HL-60 (cell line): Measurements from ENCODE around the gene ADH7.
"Not testable (repeated sequence)": the region's sequence is repeated elsewhere in the genome, so short reads cannot be mapped to it uniquely, and the experiment has no call there.

ENCODE experiments used
- DNase-seq, 2 experiments: peaks; one replicate each; pipeline ENCODE4 v3.0.0-alpha.2; 2010 to 2020; ENCODE audit warnings: low read depth in 1 of 2, low spot score in 1 of 2
- H3K27ac ChIP-seq: fragments of 250-450 bp; sonication (Bioruptor Pico); replicated peaks from 2 replicates; pipeline ENCODE4 v1.5.1; 2020; ENCODE audit warnings: mild to moderate bottlenecking, moderate library complexity
- H3K27me3 ChIP-seq: fragments of 250-450 bp; sonication (Bioruptor Pico); 2 replicates; pipeline ENCODE4 v1.5.1; 2021; ENCODE audit warnings: mild to moderate bottlenecking, moderate library complexity; ENCODE audit not compliant: insufficient read depth, poor library complexity, severe bottlenecking
- H3K4me3 ChIP-seq: replicated peaks from 2 replicates; pipeline ENCODE4 v1.5.1; 2011; ENCODE audit warnings: mild to moderate bottlenecking, control low read depth, low read length; ENCODE audit not compliant: insufficient read depth
- CTCF ChIP-seq: IDR thresholded peaks from one replicate; pipeline ENCODE4 v1.5.1; 2011; ENCODE audit warnings: low read length, control low read depth, inconsistent platforms; ENCODE audit not compliant: insufficient read depth
- GABPA ChIP-seq: IDR thresholded peaks from 2 replicates; pipeline ENCODE4 v1.6.1; 2012; ENCODE audit warnings: low read depth
- POLR2AphosphoS5 ChIP-seq: IDR thresholded peaks from 2 replicates; pipeline ENCODE4 v1.6.1; 2012; ENCODE audit warnings: low read depth
- SPI1 ChIP-seq: IDR thresholded peaks from 2 replicates; pipeline ENCODE4 v1.6.1; 2012; ENCODE audit warnings: low read depth, mild to moderate bottlenecking, borderline replicate concordance
- TF ChIP-seq, protein P1 (sequence below): IDR thresholded peaks from 2 replicates; pipeline ENCODE4 v1.6.1; 2012; ENCODE audit warnings: low read depth; ENCODE audit not compliant: insufficient replicate concordance

Gene ADH7

DNA sequence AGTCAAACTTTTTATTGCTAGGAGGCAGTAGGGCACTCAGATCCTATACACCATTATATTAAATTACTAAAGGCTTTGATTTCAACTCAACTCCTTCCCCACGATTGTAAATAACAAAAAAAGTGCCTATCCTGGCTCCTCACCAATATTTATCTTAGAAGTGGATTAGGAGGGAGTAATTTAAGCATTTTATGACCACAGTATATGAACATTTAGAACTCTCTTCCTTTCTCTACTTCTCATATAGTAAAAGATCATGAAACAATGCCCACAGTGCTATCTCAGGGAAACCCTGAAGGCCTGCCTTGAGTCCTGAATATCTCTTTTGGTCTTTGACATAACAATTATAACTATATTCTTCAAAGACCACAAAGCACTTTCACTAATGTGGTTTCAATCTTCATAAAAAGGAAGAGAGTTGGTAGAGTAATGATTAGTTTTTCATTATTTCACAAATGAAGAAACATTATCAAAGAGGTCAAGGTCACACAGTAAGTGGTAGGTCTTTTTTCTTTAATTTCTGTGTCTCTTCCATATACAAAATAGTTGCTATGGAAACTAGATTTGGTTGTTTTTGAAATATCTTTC, 53.5 kb downstream of the ADH7 start:
- TF ChIP-seq POLR2AphosphoS5, result no peak
- TF ChIP-seq CTCF, result no peak
- TF ChIP-seq GABPA, result no peak
- no peak for TF ChIP-seq SPI1
- no peak overlapping the region for H3K27ac ChIP-seq
- DNase-seq, result no peak
- no peak overlapping the region for H3K4me3 ChIP-seq
- H3K27me3 ChIP-seq, result no peaks in the 10 kb centered on the region

- DNase-seq, result no peak
- TF ChIP-seq CTCF (no peak), SPI1 (no peak), POLR2AphosphoS5 (no peak), GABPA (no peak)
- TF ChIP-seq, protein P1, sequence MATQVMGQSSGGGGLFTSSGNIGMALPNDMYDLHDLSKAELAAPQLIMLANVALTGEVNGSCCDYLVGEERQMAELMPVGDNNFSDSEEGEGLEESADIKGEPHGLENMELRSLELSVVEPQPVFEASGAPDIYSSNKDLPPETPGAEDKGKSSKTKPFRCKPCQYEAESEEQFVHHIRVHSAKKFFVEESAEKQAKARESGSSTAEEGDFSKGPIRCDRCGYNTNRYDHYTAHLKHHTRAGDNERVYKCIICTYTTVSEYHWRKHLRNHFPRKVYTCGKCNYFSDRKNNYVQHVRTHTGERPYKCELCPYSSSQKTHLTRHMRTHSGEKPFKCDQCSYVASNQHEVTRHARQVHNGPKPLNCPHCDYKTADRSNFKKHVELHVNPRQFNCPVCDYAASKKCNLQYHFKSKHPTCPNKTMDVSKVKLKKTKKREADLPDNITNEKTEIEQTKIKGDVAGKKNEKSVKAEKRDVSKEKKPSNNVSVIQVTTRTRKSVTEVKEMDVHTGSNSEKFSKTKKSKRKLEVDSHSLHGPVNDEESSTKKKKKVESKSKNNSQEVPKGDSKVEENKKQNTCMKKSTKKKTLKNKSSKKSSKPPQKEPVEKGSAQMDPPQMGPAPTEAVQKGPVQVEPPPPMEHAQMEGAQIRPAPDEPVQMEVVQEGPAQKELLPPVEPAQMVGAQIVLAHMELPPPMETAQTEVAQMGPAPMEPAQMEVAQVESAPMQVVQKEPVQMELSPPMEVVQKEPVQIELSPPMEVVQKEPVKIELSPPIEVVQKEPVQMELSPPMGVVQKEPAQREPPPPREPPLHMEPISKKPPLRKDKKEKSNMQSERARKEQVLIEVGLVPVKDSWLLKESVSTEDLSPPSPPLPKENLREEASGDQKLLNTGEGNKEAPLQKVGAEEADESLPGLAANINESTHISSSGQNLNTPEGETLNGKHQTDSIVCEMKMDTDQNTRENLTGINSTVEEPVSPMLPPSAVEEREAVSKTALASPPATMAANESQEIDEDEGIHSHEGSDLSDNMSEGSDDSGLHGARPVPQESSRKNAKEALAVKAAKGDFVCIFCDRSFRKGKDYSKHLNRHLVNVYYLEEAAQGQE, result no peak
- H3K27ac ChIP-seq, result no peak overlapping the region
- H3K27me3 ChIP-seq, result no peaks in the 10 kb centered on the region
- no peak overlapping the region for H3K4me3 ChIP-seq
Measured at GRCh38 chr4:99379571-99379970, 55.6 kb downstream of the ADH7 start.

DNA sequence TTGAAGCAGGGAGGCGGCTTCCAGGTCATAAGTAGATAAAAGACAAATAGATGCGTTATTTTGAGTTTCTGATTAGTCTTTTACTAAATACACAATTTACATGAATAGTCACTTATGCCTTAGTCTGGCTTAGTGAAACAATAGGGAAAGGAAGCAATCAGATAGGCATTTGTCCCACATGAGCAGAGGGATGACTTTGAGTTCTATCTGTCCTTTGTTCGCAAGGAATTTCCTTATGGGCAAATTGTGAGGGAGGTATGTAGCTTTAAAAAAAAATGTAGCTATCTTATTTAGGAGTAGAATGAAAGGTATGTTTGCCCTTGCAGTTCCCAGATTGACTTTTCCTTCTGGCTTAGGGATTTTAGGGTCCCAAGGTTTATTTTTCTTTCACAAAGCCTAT, 56.3 kb downstream of the ADH7 start:
- Histone ChIP-seq H3K27ac (no peak overlapping the region), H3K27me3 (no peaks in the 10 kb centered on the region), H3K4me3 (no peak overlapping the region)
- TF ChIP-seq, protein P1, result no peak
- TF ChIP-seq POLR2AphosphoS5 (no peak), CTCF (no peak), GABPA (no peak), SPI1 (no peak)
- no peak for DNase-seq

DNA sequence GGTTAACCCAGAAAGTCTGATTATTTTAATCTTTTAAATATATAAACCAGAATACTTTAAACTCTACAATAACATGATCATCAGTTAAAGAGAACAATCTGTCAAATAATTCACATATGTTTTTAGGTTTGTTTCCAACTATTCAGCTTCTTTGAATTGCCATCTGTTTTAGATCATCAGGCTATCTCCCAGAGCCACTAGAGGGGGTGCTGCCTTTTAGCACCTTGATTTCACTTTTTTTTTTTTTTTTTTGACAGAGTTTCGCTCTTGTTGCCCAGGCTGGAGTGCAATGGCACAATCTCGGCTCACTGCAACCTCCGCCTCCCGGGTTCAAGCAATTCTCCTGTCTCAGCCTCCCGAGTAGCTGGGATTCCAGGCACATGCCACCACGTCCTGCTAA, 57.8 kb downstream of the ADH7 start:
- H3K4me3 ChIP-seq, H3K27me3 ChIP-seq, H3K27ac ChIP-seq, DNase-seq: not testable (repeated sequence)

- DNase-seq, H3K27ac ChIP-seq, H3K4me3 ChIP-seq, H3K27me3 ChIP-seq: not testable (repeated sequence)
Measured at GRCh38 chr4:99372464-99372863, 62.7 kb downstream of the ADH7 start.

GRCh38 chr4:99367817-99368216, 67.3 kb downstream of the ADH7 start:
- DNase-seq, H3K27me3 ChIP-seq, H3K4me3 ChIP-seq, H3K27ac ChIP-seq: not testable (repeated sequence)
